Right cardiac atrium (tissue), 5 donors: ENCODE measurements around the gene MBD3L2B. TPM values are rescaled to one million over a fixed set of nuclear protein-coding genes. Genes with fewer than 3 reads are reported as not detected.
"Not testable (repeated sequence)": the region's sequence is repeated elsewhere in the genome, so short reads cannot be mapped to it uniquely, and the experiment has no call there.

ENCODE experiments used
- ATAC-seq, 2 donors: fragments of 200-7000 bp; cut with Tn5 transposase; one replicate each; pipeline versions ENCODE4 v1.8.0 to v1.9.1; 2020; ENCODE audit warnings: moderate library complexity in 2 of 2, mild to moderate bottlenecking in 1 of 2
- DNase-seq, 3 donors: peaks; one replicate each; pipeline ENCODE4 v3.0.0-alpha.2; 2020
- H3K27ac ChIP-seq: one replicate; pipeline ENCODE4 v1.5.1; 2013; ENCODE audit warnings: mild to moderate bottlenecking, low read length, control low read depth, moderate library complexity
- H3K27me3 ChIP-seq: one replicate; pipeline ENCODE4 v1.6.1; 2013; ENCODE audit not compliant: control insufficient read depth, insufficient read depth
- H3K4me1 ChIP-seq: one replicate; pipeline ENCODE4 v1.6.1; 2013; ENCODE audit warnings: low read length; ENCODE audit not compliant: control insufficient read depth, insufficient read depth
- H3K4me3 ChIP-seq: one replicate; pipeline ENCODE4 v1.5.1; 2013; ENCODE audit warnings: low read length, control low read depth
- H3K9me3 ChIP-seq: one replicate; pipeline ENCODE4 v1.6.1; 2013; ENCODE audit warnings: low read length; ENCODE audit not compliant: control insufficient read depth
- WGBS: extraction: QIAGEN DNeasy Blood & Tissue Kit; methylation state at CpG from one replicate; pipeline ENCODE4 v1.1.7; 2013; 5-methylcytosine and 5-hydroxymethylcytosine counted together
- intact Hi-C, 4 donors: fragments of 100-400 bp; cut with DNase I; formaldehyde crosslinking; loops; one replicate each; pipeline versions ENCODE4 v1.11.0 to v1.14.0; 2022 to 2023
- long read RNA-seq, 4 donors: library from polyadenylated mRNA; unstranded; transcript quantifications; one replicate each; pipeline ENCODE4 v2.0.0, GENCODE V29; 2020 to 2021
- polyA plus RNA-seq: library from polyadenylated mRNA; stranded (reverse); fragments of 200-250 nt; gene quantifications from one replicate; pipeline ENCODE4 v1.2.3, GENCODE V29; 2013
- total RNA-seq, 4 donors: library from RNA; stranded (reverse); fragmentation: NEBNext Ultra II Directional; extraction: Animal tissue kit (Norgen Biotek cat#: 25700); gene quantifications; one replicate each; pipeline ENCODE4 v1.2.1, GENCODE V29; 2021
- donor health status: healthy with polysubstance abuse.
- donor health status: DM: no; HTN: yes; CAD: no.
- donor health status: DM: no; HTN: no; CAD: no.
- donor health status: DM: no; HTN: yes; CAD: no; lungs with severe emphysema.
- donor health status: DM: yes; HTN: yes; CAD: no.

The MBD3L2B gene
- not detected for total RNA-seq
- not detected for polyA plus RNA-seq
- long read RNA-seq, donor 1, result 0 reads
- long read RNA-seq, donor 2, result 0 reads
- long read RNA-seq, donor 3, result 0 reads
- long read RNA-seq, donor 4, result 0 reads

- H3K4me1 ChIP-seq, intact Hi-C loops, H3K4me3 ChIP-seq, ATAC-seq, H3K27ac ChIP-seq, DNase-seq, H3K27me3 ChIP-seq, H3K9me3 ChIP-seq: not testable (repeated sequence)
- no CpG with 5 or more reads among the region's 6 CpGs for WGBS
Measured at GRCh38 chr19:7021331-7021730, at the start of gene MBD3L2B. MBD3L2B (minus strand) TSS chr19:7021431; CDS start chr19:7021397, 34 bp downstream.

GRCh38 chr19:7069904-7070226 is 48.6 kb upstream of the MBD3L2B start:
- H3K4me1 ChIP-seq, result peaks cover 3% of the 10 kb centered on the region
- H3K9me3 ChIP-seq, result peaks cover 2% of the 10 kb centered on the region
- under 1% methylated on average over 12 of the region's 12 CpGs for WGBS
- DNase-seq, result no peak
- ATAC-seq, result no peak
- intact Hi-C loops, result no loop called here
- peak overlapping the region; percentile 86 for H3K4me3 ChIP-seq
- no peaks in the 10 kb centered on the region for H3K27me3 ChIP-seq
- no peak overlapping the region for H3K27ac ChIP-seq

- Histone ChIP-seq H3K27ac (peak within 1 kb of the TSS; percentile 49), H3K4me3 (peak within 1 kb of the TSS; percentile 86), H3K4me1 (peaks cover 3% of the 10 kb centered on the region), H3K9me3 (peaks cover 2% of the 10 kb centered on the region), H3K27me3 (no peaks in the 10 kb centered on the region)
- intact Hi-C loops, result no loop called here
- ATAC-seq, result peak; percentile 100
- DNase-seq, result peak; percentile 99 to 100 (median 100)
- WGBS, result 1% methylated on average over 56 of the region's 56 CpGs
Measured at GRCh38 chr19:7069042-7069903, 48.0 kb upstream of the MBD3L2B start, which contains the start of gene ZNF557. ZNF557 (plus strand) TSS chr19:7069703; CDS start chr19:7075075, 5,372 bp downstream.

- no peak overlapping the region for H3K4me3 ChIP-seq
- peaks cover 2% of the 10 kb centered on the region for H3K9me3 ChIP-seq
- no peak for ATAC-seq
- WGBS, result 88% methylated on average over 6 of the region's 6 CpGs
- peaks cover 3% of the 10 kb centered on the region for H3K4me1 ChIP-seq
- no peaks in the 10 kb centered on the region for H3K27me3 ChIP-seq
- intact Hi-C loops, result no loop called here
- no peak overlapping the region for H3K27ac ChIP-seq
- DNase-seq, result no peak
Measured at GRCh38 chr19:7068599-7068998, 47.4 kb upstream of the MBD3L2B start.

GRCh38 chr19:7067716-7068115 is 46.5 kb upstream of the MBD3L2B start:
- peaks cover 3% of the 10 kb centered on the region for H3K4me1 ChIP-seq
- DNase-seq, result no peak
- 80% methylated on average over 2 of the region's 2 CpGs for WGBS
- H3K9me3 ChIP-seq, result peaks cover 2% of the 10 kb centered on the region
- no peak for ATAC-seq
- intact Hi-C loops, result no loop called here
- no peaks in the 10 kb centered on the region for H3K27me3 ChIP-seq
- no peak overlapping the region for H3K27ac ChIP-seq
- no peak overlapping the region for H3K4me3 ChIP-seq

GRCh38 chr19:7067122-7067521 is 45.9 kb upstream of the MBD3L2B start:
- DNase-seq, result peak in 1 of 3 donors; percentile 44
- ATAC-seq, H3K4me1 ChIP-seq, H3K4me3 ChIP-seq, H3K9me3 ChIP-seq, intact Hi-C loops, H3K27ac ChIP-seq, H3K27me3 ChIP-seq: not testable (repeated sequence)
- WGBS, result 47% methylated on average over 13 of the region's 13 CpGs

GRCh38 chr19:7063764-7064418 is 42.7 kb upstream of the MBD3L2B start:
- 91% methylated on average over 9 of the region's 9 CpGs for WGBS
- Histone ChIP-seq H3K4me1 (no peaks in the 10 kb centered on the region), H3K4me3 (no peak overlapping the region), H3K27me3 (no peaks in the 10 kb centered on the region), H3K9me3 (no peaks in the 10 kb centered on the region), H3K27ac (no peak overlapping the region)
- intact Hi-C loops, result no loop called here
- DNase-seq (no peak), ATAC-seq (no peak)

GRCh38 chr19:7063339-7063738 is 42.1 kb upstream of the MBD3L2B start:
- intact Hi-C loops, result no loop called here
- no peaks in the 10 kb centered on the region for H3K4me1 ChIP-seq
- 84% methylated on average over 4 of the region's 4 CpGs for WGBS
- H3K27me3 ChIP-seq, result no peaks in the 10 kb centered on the region
- no peak for DNase-seq
- no peak overlapping the region for H3K27ac ChIP-seq
- no peaks in the 10 kb centered on the region for H3K9me3 ChIP-seq
- H3K4me3 ChIP-seq, result no peak overlapping the region
- ATAC-seq, result no peak

- WGBS, result 49% methylated on average over 1 of the region's 2 CpGs
- H3K27ac ChIP-seq, H3K4me3 ChIP-seq, DNase-seq, ATAC-seq, H3K27me3 ChIP-seq, H3K4me1 ChIP-seq, intact Hi-C loops, H3K9me3 ChIP-seq: not testable (repeated sequence)
Measured at GRCh38 chr19:7059977-7060376, 38.7 kb upstream of the MBD3L2B start.

- H3K9me3 ChIP-seq, H3K4me1 ChIP-seq, intact Hi-C loops, H3K27ac ChIP-seq, H3K4me3 ChIP-seq, H3K27me3 ChIP-seq, DNase-seq, ATAC-seq: not testable (repeated sequence)
- no CpG with 5 or more reads among the region's 8 CpGs for WGBS
Measured at GRCh38 chr19:7058576-7058975, 37.3 kb upstream of the MBD3L2B start, which contains the start of gene MBD3L3. MBD3L3 (minus strand) TSS chr19:7058676; CDS start chr19:7058605, 71 bp downstream.

- WGBS, result 81% methylated on average over 8 of the region's 16 CpGs
- intact Hi-C loops, DNase-seq, H3K27me3 ChIP-seq, H3K27ac ChIP-seq, H3K4me1 ChIP-seq, ATAC-seq, H3K9me3 ChIP-seq, H3K4me3 ChIP-seq: not testable (repeated sequence)
Measured at GRCh38 chr19:7056371-7056770, 35.1 kb upstream of the MBD3L2B start.
